Measurements from ENCODE around the gene ZCCHC2. TPM values are rescaled to one million over a fixed set of nuclear protein-coding genes. Genes with fewer than 3 reads are reported as not detected.
A peak's percentile ranks its signal among the peaks of the same experiment; 100 is the strongest.

The ZCCHC2 gene
- total RNA-seq, 1 experiment from 2014 or later, result 11.5 TPM

DNA sequence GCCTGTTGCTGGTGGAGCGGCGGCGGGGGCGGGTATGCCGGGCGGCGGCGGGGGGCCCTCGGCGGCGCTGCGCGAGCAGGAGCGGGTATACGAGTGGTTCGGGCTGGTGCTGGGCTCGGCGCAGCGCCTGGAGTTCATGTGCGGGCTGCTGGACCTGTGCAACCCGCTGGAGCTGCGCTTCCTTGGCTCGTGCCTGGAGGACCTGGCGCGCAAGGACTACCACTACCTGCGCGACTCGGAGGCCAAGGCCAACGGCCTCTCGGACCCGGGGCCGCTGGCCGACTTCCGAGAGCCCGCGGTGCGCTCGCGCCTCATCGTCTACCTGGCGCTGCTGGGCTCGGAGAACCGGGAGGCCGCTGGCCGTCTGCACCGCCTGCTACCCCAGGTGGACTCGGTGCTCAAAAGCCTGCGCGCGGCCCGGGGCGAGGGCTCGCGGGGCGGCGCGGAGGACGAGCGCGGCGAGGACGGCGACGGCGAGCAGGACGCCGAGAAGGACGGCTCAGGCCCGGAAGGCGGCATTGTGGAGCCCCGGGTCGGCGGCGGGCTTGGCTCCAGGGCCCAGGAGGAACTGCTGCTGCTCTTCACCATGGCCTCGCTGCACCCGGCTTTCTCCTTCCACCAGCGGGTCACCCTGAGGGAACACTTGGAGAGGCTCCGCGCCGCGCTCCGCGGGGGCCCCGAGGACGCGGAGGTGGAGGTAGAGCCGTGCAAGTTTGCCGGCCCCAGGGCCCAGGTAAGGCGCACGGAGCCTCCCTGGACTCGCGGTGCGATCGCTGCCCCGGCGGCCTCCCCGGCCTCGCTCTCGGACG is 1.0 kb downstream of the ZCCHC2 start:
- Histone ChIP-seq H3K4me1 (ENCODE audit: insufficient read depth, low read length, poor library complexity, severe bottlenecking) (peaks cover 17% of the 10 kb centered on the region), H3K4me3 (ENCODE audit: low read depth, low read length, poor library complexity, severe bottlenecking) (peak overlapping the region; percentile 88), H3K27me3 (replicated peaks; ENCODE audit: insufficient read depth, low read depth, low read length, poor library complexity) (no peaks in the 10 kb centered on the region), H3K36me3 (ENCODE audit: insufficient read depth, low read length, poor library complexity, severe bottlenecking) (no peaks in the 10 kb centered on the region), H3K9me3 (ENCODE audit: low read depth, low read length, poor library complexity, severe bottlenecking) (no peaks in the 10 kb centered on the region), H3K27ac (ENCODE audit: low read depth, low read length, poor library complexity, severe bottlenecking) (peak overlapping the region; percentile 74)
- peak; percentile 64 for DNase-seq (ENCODE audit: low spot score)
- CTCF ChIA-PET, result interaction anchor here (1.0 kb wide), 1 partner anchor 99 kb away, joined by 6 read pairs; no protein-coding TSS in a partner anchor
- no TSS peak for BruUV-seq (replicated peaks)
- POLR2A ChIA-PET (ENCODE audit: low non-redundant PET), result no interaction called here
- TF ChIP-seq, protein P1, sequence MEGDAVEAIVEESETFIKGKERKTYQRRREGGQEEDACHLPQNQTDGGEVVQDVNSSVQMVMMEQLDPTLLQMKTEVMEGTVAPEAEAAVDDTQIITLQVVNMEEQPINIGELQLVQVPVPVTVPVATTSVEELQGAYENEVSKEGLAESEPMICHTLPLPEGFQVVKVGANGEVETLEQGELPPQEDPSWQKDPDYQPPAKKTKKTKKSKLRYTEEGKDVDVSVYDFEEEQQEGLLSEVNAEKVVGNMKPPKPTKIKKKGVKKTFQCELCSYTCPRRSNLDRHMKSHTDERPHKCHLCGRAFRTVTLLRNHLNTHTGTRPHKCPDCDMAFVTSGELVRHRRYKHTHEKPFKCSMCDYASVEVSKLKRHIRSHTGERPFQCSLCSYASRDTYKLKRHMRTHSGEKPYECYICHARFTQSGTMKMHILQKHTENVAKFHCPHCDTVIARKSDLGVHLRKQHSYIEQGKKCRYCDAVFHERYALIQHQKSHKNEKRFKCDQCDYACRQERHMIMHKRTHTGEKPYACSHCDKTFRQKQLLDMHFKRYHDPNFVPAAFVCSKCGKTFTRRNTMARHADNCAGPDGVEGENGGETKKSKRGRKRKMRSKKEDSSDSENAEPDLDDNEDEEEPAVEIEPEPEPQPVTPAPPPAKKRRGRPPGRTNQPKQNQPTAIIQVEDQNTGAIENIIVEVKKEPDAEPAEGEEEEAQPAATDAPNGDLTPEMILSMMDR (conservative IDR thresholded peaks at IDR 0.05; ENCODE audit: low read depth, low read length), result no peak
- TF ChIP-seq EZH2 (IDR thresholded peaks at IDR 0.05; ENCODE audit: borderline replicate concordance, low read depth, low read length, poor library complexity, severe bottlenecking), result no peak
- intact Hi-C loops (cut with micrococcal nuclease; ENCODE audit: unreplicated experiment), result loop anchor here (5.0 kb wide), 2 partner anchors 77 to 97 kb away; no protein-coding TSS in a partner anchor

DNA sequence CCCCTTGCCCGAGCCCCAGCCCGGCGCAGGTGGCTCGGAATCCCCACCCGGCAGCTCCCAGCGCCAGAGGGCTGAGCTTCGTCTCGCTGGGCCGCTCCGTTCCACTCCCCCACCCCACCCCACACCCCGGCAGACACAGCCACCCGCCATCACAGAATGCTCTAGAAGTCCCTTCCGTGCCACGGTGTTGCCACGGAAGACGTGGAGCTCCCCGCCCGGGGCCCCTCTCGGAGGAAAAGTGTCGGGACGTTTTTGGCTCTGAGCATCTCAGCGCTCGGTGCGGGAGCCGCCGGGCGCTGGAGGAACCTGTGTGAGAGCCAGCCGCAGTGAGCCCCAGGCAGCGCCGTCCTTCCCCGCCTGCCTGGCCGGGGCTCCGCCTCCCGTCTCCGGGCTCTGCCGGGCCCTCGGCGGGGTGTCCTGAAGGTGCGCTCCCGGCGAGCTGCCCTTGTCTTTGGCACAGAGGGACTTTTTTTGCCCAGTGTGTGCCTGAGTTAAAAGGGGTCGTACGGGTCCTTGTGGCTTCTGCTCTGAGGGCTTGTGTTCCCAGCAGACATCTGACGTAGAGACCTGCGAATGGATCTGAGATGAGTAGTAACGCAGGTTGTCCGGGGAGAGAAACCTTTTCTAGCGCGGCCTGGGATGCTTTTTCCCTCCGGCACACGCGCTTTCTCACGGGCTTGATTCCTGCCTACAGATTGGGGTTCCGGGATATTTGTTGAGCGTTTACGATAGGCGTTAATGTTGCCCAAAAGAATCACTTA is 1.8 kb downstream of the ZCCHC2 start:
- ChIA-PET CTCF (no interaction called here), POLR2A (ENCODE audit: low non-redundant PET) (no interaction called here)
- Histone ChIP-seq H3K27ac (ENCODE audit: low read depth, low read length, poor library complexity, severe bottlenecking) (peak overlapping the region; percentile 74), H3K27me3 (replicated peaks; ENCODE audit: insufficient read depth, low read depth, low read length, poor library complexity) (no peaks in the 10 kb centered on the region), H3K9me3 (ENCODE audit: low read depth, low read length, poor library complexity, severe bottlenecking) (no peaks in the 10 kb centered on the region), H3K4me3 (ENCODE audit: low read depth, low read length, poor library complexity, severe bottlenecking) (peak overlapping the region; percentile 88), H3K4me1 (ENCODE audit: insufficient read depth, low read length, poor library complexity, severe bottlenecking) (peaks cover 17% of the 10 kb centered on the region), H3K36me3 (ENCODE audit: insufficient read depth, low read length, poor library complexity, severe bottlenecking) (no peaks in the 10 kb centered on the region)
- intact Hi-C loops (cut with micrococcal nuclease; ENCODE audit: unreplicated experiment), result loop anchor here (5.0 kb wide), 2 partner anchors 77 to 97 kb away; no protein-coding TSS in a partner anchor
- TF ChIP-seq EZH2 (IDR thresholded peaks at IDR 0.05; ENCODE audit: borderline replicate concordance, low read depth, low read length, poor library complexity, severe bottlenecking), result no peak
- TF ChIP-seq, protein P1 (conservative IDR thresholded peaks at IDR 0.05; ENCODE audit: low read depth, low read length), result no peak
- BruUV-seq (replicated peaks), result no TSS peak
- peak; percentile 42 for DNase-seq (ENCODE audit: low spot score)

DNA sequence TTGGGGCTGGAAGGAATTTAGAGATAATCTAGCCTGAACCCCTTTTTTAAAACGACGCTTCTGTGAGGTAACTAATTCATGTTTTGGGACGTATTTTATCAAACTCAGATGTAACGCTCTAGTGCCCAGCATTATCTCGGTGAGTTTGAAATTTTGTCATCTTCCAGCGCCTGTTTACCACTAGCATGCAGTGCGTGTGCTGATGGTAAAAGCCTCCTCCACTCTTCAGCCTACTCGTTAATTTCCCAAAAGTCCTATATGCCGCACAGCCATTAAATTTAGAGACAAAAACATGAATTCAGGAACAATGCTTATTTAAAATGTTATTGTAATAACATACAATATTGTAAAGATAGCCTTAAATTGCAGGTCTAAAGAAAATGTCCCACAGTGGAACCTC is 2.8 kb downstream of the ZCCHC2 start:
- no peaks in the 10 kb centered on the region for H3K9me3 ChIP-seq (ENCODE audit: low read depth, low read length, poor library complexity, severe bottlenecking)
- intact Hi-C loops (cut with micrococcal nuclease; ENCODE audit: unreplicated experiment), result no loop called here
- TSS peak; percentile 50 for BruUV-seq (replicated peaks)
- POLR2A ChIA-PET (ENCODE audit: low non-redundant PET), result no interaction called here
- DNase-seq (ENCODE audit: low spot score), result no peak
- peak overlapping the region; percentile 88 for H3K4me3 ChIP-seq (ENCODE audit: low read depth, low read length, poor library complexity, severe bottlenecking)
- CTCF ChIA-PET, result no interaction called here
- no peaks in the 10 kb centered on the region for H3K27me3 ChIP-seq (replicated peaks; ENCODE audit: insufficient read depth, low read depth, low read length, poor library complexity)
- H3K27ac ChIP-seq (ENCODE audit: low read depth, low read length, poor library complexity, severe bottlenecking), result no peak overlapping the region
- no peaks in the 10 kb centered on the region for H3K36me3 ChIP-seq (ENCODE audit: insufficient read depth, low read length, poor library complexity, severe bottlenecking)
- peaks cover 17% of the 10 kb centered on the region for H3K4me1 ChIP-seq (ENCODE audit: insufficient read depth, low read length, poor library complexity, severe bottlenecking)
- TF ChIP-seq, protein P1 (conservative IDR thresholded peaks at IDR 0.05; ENCODE audit: low read depth, low read length), result no peak
- TF ChIP-seq EZH2 (IDR thresholded peaks at IDR 0.05; ENCODE audit: borderline replicate concordance, low read depth, low read length, poor library complexity, severe bottlenecking), result no peak
